HCT116 (cell line): ENCODE measurements around the gene GNAI3. TPM values are rescaled to one million over a fixed set of nuclear protein-coding genes. Genes with fewer than 3 reads are reported as not detected.

Experiments
- ATAC-seq: fragments of 200-7000 bp; cut with Tn5 transposase; 2 replicates; pipeline ENCODE4 v1.9.1; 2020; ENCODE audit warnings: mild to moderate bottlenecking, moderate library complexity
- BruUV-seq: library from RNA; stranded (reverse); fragments of 400-500 nt; replicated peaks from 2 replicates; lab custom pipeline; 2021; lab: Mats Ljungman, UMichigan
- CTCF ChIA-PET: fragments of 300-600 bp; sonication (Branson Sonifier 250); formaldehyde crosslinking; loops from one replicate; lab custom pipeline; 2021; ENCODE audit warnings: antibody characterized with exemption; lab: Charles Lee
- POLR2A ChIA-PET: fragments of 300-600, 350-600 bp; sonication (Branson Sonifier 250); formaldehyde crosslinking; loops from one replicate; lab custom pipeline; 2021; ENCODE audit warnings: antibody characterized with exemption; lab: Charles Lee
- RAD21 ChIA-PET, 2 experiments: fragments of 300-600 bp; sonication (Branson Sonifier 250); formaldehyde crosslinking; loops; one replicate each; lab custom pipeline; 2023; ENCODE audit warnings: low total read pairs in 2 of 2; ENCODE audit not compliant: uncharacterized antibody in 2 of 2, unreplicated experiment in 2 of 2, low non-redundant PET in 1 of 2; lab: Charles Lee
- DNase-seq: peaks from one replicate; pipeline ENCODE4 v3.0.0-alpha.2; 2010; ENCODE audit warnings: low read depth, low spot score
- H2AFZ ChIP-seq: fragments of 200-600 bp; shearing (Covaris generic), sonication (generic); 2 replicates; pipeline ENCODE4 v1.6.1; 2017; ENCODE audit warnings: low read depth, mixed run types, mixed read lengths, antibody characterized with exemption, low read length; ENCODE audit not compliant: poor library complexity, severe bottlenecking
- H3K27ac ChIP-seq: 2 replicates; pipeline ENCODE4 v1.5.1; 2012; ENCODE audit warnings: low read depth, low read length
- H3K27me3 ChIP-seq: fragments of 200-600 bp; sonication (generic); 2 replicates; pipeline ENCODE4 v1.6.1; 2016; ENCODE audit warnings: mixed run types, low read length, mixed read lengths; ENCODE audit not compliant: insufficient read depth
- H3K36me3 ChIP-seq, 2 experiments: fragments of 200-500 bp in 1 of 2; fragments of 200-600 bp in 1 of 2; sonication (Bioruptor generic) in 1 of 2; sonication (generic) in 1 of 2; 2 replicates each; pipeline versions ENCODE4 v1.5.1 to v1.6.1; 2014 to 2016; ENCODE audit warnings: low read length in 2 of 2, inconsistent platforms in 1 of 2, mixed read lengths in 1 of 2, mixed run types in 1 of 2; ENCODE audit not compliant: insufficient read depth in 2 of 2, control insufficient read depth in 1 of 2
- H3K4me1 ChIP-seq, 2 experiments: fragments of 200-600 bp in 1 of 2; sonication (generic) in 1 of 2; 2 replicates each; pipeline versions ENCODE4 v1.5.1 to v1.6.1; 2012 to 2017; ENCODE audit warnings: low read length in 2 of 2, inconsistent platforms in 1 of 2, mild to moderate bottlenecking in 1 of 2, mixed read lengths in 1 of 2, mixed run types in 1 of 2, moderate library complexity in 1 of 2; ENCODE audit not compliant: insufficient read depth in 2 of 2, control insufficient read depth in 1 of 2
- H3K4me2 ChIP-seq: fragments of 200-600 bp; sonication (generic); 2 replicates; pipeline ENCODE4 v1.6.1; 2017; ENCODE audit warnings: mixed run types, low read length, mixed read lengths
- H3K4me3 ChIP-seq, 2 experiments: fragments of 200-600 bp in 1 of 2; sonication (generic) in 1 of 2; replicated peaks in 1 of 2; 2 replicates each; pipeline ENCODE4 v1.5.1; 2011 to 2016; ENCODE audit warnings: low read length in 2 of 2, control low read depth in 1 of 2, low read depth in 1 of 2, mild to moderate bottlenecking in 1 of 2, mixed read lengths in 1 of 2, mixed run types in 1 of 2
- H3K79me2 ChIP-seq: fragments of 200-600 bp; sonication (generic); 2 replicates; pipeline ENCODE4 v1.6.1; 2017; ENCODE audit warnings: mild to moderate bottlenecking, mixed run types, low read length, moderate library complexity, mixed read lengths; ENCODE audit not compliant: insufficient read depth
- H3K9ac ChIP-seq: fragments of 200-600 bp; sonication (generic); 2 replicates; pipeline ENCODE4 v1.6.1; 2016; ENCODE audit warnings: low read length, mixed read lengths
- H3K9me2 ChIP-seq: fragments of 200-600 bp; sonication (generic), shearing (Covaris generic); 2 replicates; pipeline ENCODE4 v1.6.1; 2017; ENCODE audit warnings: mixed run types, mild to moderate bottlenecking, moderate library complexity; ENCODE audit not compliant: insufficient read depth
- H3K9me3 ChIP-seq, 2 experiments: fragments of 200-500 bp in 1 of 2; fragments of 200-600 bp in 1 of 2; sonication (Bioruptor generic) in 1 of 2; sonication (generic) in 1 of 2; 2 replicates each; pipeline ENCODE4 v1.6.1; 2014 to 2017; ENCODE audit warnings: low read length in 2 of 2, mixed read lengths in 2 of 2, inconsistent platforms in 1 of 2, low read depth in 1 of 2, mild to moderate bottlenecking in 1 of 2, mixed run types in 1 of 2, moderate library complexity in 1 of 2; ENCODE audit not compliant: control insufficient read depth in 1 of 2, insufficient read depth in 1 of 2
- H4K20me1 ChIP-seq: fragments of 200-600 bp; sonication (generic), shearing (Covaris generic); 2 replicates; pipeline ENCODE4 v1.6.1; 2017; ENCODE audit warnings: mixed run types, mild to moderate bottlenecking, moderate library complexity; ENCODE audit not compliant: insufficient read depth
- CEBPB ChIP-seq: IDR thresholded peaks from 2 replicates; pipeline ENCODE4 v1.6.1; 2012; ENCODE audit warnings: low read depth
- EGR1 ChIP-seq: IDR thresholded peaks from 2 replicates; pipeline ENCODE4 v1.6.1; 2012; ENCODE audit warnings: low read depth
- ELF1 ChIP-seq: IDR thresholded peaks from 2 replicates; pipeline ENCODE4 v1.6.1; 2012; ENCODE audit warnings: low read depth, borderline replicate concordance
- EZH2 ChIP-seq: fragments of 200-600 bp; sonication (generic); IDR thresholded peaks from 2 replicates; pipeline ENCODE4 v1.6.1; 2017; ENCODE audit warnings: antibody characterized with exemption, mixed run types
- FOSL1 ChIP-seq: IDR thresholded peaks from 2 replicates; pipeline ENCODE4 v1.6.1; 2012; ENCODE audit warnings: low read depth
- JUND ChIP-seq: IDR thresholded peaks from 2 replicates; pipeline ENCODE4 v1.6.1; 2012
- POLR2A ChIP-seq: IDR thresholded peaks from 2 replicates; pipeline ENCODE4 v1.7.0; 2011; ENCODE audit warnings: borderline replicate concordance; ENCODE audit not compliant: insufficient read depth, insufficient read length; ENCODE audit errors: extremely low read depth
- RAD21 ChIP-seq: IDR thresholded peaks from 2 replicates; pipeline ENCODE4 v1.6.1; 2012; ENCODE audit warnings: low read depth, mild to moderate bottlenecking
- SIN3A ChIP-seq: IDR thresholded peaks from 2 replicates; pipeline ENCODE4 v1.6.1; 2012; ENCODE audit warnings: low read depth
- SP1 ChIP-seq: IDR thresholded peaks from 2 replicates; pipeline ENCODE4 v1.6.1; 2012; ENCODE audit warnings: low read depth
- SRF ChIP-seq: IDR thresholded peaks from 2 replicates; pipeline ENCODE4 v1.6.1; 2012; ENCODE audit warnings: low read depth
- TCF7L2 ChIP-seq: IDR thresholded peaks from 2 replicates; pipeline ENCODE4 v1.7.0; 2011; ENCODE audit warnings: borderline replicate concordance, inconsistent platforms; ENCODE audit not compliant: insufficient read depth, insufficient read length; ENCODE audit errors: extremely low read depth
- YY1 ChIP-seq: IDR thresholded peaks from 2 replicates; pipeline ENCODE4 v1.6.1; 2011; ENCODE audit warnings: low read length, low read depth, moderate library complexity, mild to moderate bottlenecking; ENCODE audit not compliant: insufficient replicate concordance; ENCODE audit errors: extremely low read depth
- ZBTB33 ChIP-seq: IDR thresholded peaks from 2 replicates; pipeline ENCODE4 v1.6.1; 2011; ENCODE audit warnings: mild to moderate bottlenecking, low read length, moderate library complexity; ENCODE audit not compliant: insufficient replicate concordance; ENCODE audit errors: extremely low read depth
- ZFX ChIP-seq: fragments of 450-650 bp; IDR thresholded peaks from 2 replicates; pipeline ENCODE4 v1.6.1; 2017
- ZNF274 ChIP-seq: fragments of 200-500 bp; sonication (Bioruptor generic); IDR thresholded peaks from 2 replicates; pipeline ENCODE4 v1.6.1; 2014; ENCODE audit warnings: mild to moderate bottlenecking, low read depth, low read length, inconsistent platforms
- intact Hi-C: fragments of 100-400 bp; cut with micrococcal nuclease; formaldehyde crosslinking; loops from 2 replicates; pipeline ENCODE4 v1.10.0; 2022
- total RNA-seq: library from RNA; stranded (reverse); gene quantifications from one replicate; pipeline ENCODE4 v1.2.1, GENCODE V29; 2021; ENCODE audit not compliant: unreplicated experiment
- TF ChIP-seq, protein P1 (sequence below): IDR thresholded peaks from 2 replicates; pipeline ENCODE4 v1.6.1; 2012
- TF ChIP-seq, protein P2 (sequence below), 3 experiments: fragments of 200-600 bp in 1 of 3; sonication (generic) in 1 of 3; IDR thresholded peaks in 2 of 3; conservative IDR thresholded peaks in 1 of 3; 2 replicates each; pipeline ENCODE4 v1.5.1; 2012 to 2017; ENCODE audit warnings: low read depth in 2 of 3, low read length in 2 of 3, antibody characterized with exemption in 1 of 3, borderline replicate concordance in 1 of 3, control low read depth in 1 of 3, mild to moderate bottlenecking in 1 of 3, mixed read lengths in 1 of 3, mixed run types in 1 of 3, moderate library complexity in 1 of 3; ENCODE audit not compliant: insufficient read depth in 1 of 3

The GNAI3 gene
- total RNA-seq, 1 experiment from 2014 or later, result 9.5 TPM

DNA sequence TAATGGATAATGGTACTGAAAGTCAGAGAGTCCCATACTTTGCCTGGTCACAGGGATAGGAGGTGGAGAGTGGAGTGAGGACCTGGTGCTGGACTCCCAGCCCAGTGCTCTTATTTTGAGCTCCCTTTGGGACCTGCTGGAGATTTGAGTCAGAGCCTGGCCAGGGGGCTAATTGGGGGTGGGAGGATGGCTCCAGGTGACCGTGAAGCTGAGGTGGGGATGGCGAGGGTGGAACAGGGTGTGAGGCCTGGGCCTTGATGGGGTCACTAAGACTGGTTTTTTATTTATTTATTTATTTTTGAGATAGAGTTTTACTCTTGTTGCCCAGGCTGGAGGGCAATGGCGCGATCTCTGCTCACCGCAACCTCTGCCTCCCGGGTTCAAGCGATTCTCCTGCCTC lies 89.0 kb downstream of the GNAI3 start:
- TF ChIP-seq YY1 (no peak), FOSL1 (no peak), EGR1 (no peak), SRF (no peak), CEBPB (no peak), SIN3A (no peak), EZH2 (no peak), ZFX (no peak), JUND (no peak), POLR2A (no peak), RAD21 (no peak), ZBTB33 (no peak), SP1 (no peak), TCF7L2 (no peak), ZNF274 (no peak), ELF1 (no peak)
- TF ChIP-seq, protein P1, sequence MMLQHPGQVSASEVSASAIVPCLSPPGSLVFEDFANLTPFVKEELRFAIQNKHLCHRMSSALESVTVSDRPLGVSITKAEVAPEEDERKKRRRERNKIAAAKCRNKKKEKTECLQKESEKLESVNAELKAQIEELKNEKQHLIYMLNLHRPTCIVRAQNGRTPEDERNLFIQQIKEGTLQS, result no peak
- TF ChIP-seq, protein P2, sequence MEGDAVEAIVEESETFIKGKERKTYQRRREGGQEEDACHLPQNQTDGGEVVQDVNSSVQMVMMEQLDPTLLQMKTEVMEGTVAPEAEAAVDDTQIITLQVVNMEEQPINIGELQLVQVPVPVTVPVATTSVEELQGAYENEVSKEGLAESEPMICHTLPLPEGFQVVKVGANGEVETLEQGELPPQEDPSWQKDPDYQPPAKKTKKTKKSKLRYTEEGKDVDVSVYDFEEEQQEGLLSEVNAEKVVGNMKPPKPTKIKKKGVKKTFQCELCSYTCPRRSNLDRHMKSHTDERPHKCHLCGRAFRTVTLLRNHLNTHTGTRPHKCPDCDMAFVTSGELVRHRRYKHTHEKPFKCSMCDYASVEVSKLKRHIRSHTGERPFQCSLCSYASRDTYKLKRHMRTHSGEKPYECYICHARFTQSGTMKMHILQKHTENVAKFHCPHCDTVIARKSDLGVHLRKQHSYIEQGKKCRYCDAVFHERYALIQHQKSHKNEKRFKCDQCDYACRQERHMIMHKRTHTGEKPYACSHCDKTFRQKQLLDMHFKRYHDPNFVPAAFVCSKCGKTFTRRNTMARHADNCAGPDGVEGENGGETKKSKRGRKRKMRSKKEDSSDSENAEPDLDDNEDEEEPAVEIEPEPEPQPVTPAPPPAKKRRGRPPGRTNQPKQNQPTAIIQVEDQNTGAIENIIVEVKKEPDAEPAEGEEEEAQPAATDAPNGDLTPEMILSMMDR (IDR thresholded peaks at IDR 0.05 in 2 of 3, conservative IDR thresholded peaks at IDR 0.05 in 1 of 3; ENCODE audit: borderline replicate concordance in 1 of 3, insufficient read depth in 1 of 3, low read depth in 2 of 3, low read length in 2 of 3), result no peak
- ChIA-PET CTCF (interaction anchor here (1.0 to 1.2 kb wide), 3 partner anchors 9 to 91 kb away, joined by 3 to 5 read pairs (median 3); no protein-coding TSS in a partner anchor), POLR2A (interaction anchor here (2.6 kb wide), 1 partner anchor 89 kb away, joined by 11 read pairs; the partner anchor contains the start of gene GNAI3), RAD21 (no interaction called here)
- no peaks in the 10 kb centered on the region for H3K27me3 ChIP-seq
- peaks cover 12 to 19% of the 10 kb centered on the region in 2 experiments for H3K4me1 ChIP-seq
- H3K9me2 ChIP-seq, result no peaks in the 10 kb centered on the region
- H3K36me3 ChIP-seq, result no peaks in the 10 kb centered on the region
- BruUV-seq, result no TSS peak
- H3K79me2 ChIP-seq, result no peaks in the 10 kb centered on the region
- H3K4me2 ChIP-seq, result no peak overlapping the region
- no peak for DNase-seq
- H3K27ac ChIP-seq, result no peak overlapping the region
- no peaks in the 10 kb centered on the region for H3K9me3 ChIP-seq
- H2AFZ ChIP-seq, result no peak overlapping the region
- intact Hi-C loops, result no loop called here
- no peaks in the 10 kb centered on the region for H4K20me1 ChIP-seq
- no peak overlapping the region for H3K4me3 ChIP-seq
- no peak overlapping the region for H3K9ac ChIP-seq
- no peak for ATAC-seq
